HG03045 (cell line): ENCODE results near the gene MCU.
"Not testable (repeated sequence)": the region's sequence is repeated elsewhere in the genome, so short reads cannot be mapped to it uniquely, and the experiment has no call there.

Experiments
- ATAC-seq: cut with Tn5 transposase; IDR thresholded peaks from one replicate; pipeline ENCODE4 v1.9.1; 2021; ENCODE audit warnings: mild to moderate bottlenecking, moderate library complexity; ENCODE audit not compliant: unreplicated experiment

The MCU gene

DNA sequence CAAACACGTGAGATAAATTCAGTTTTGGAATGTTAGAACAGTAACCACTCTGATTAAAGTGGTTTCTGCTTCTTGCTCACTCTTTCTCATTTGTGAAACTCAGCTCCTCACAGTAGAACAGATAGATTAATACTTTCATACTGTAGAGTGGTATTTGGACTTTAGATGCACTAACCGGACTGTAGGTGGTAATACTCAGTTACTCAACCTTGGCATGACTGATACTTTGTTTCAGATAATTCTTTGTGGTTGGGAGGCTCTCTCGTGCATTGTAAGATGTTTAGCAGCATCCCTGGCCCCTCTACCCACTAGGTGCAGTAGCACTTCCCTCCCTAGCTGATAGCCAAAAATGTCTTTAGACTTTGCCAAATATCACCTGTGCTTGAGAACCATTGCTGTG is 37.6 kb downstream of the MCU start:
- ATAC-seq, result no peak

DNA sequence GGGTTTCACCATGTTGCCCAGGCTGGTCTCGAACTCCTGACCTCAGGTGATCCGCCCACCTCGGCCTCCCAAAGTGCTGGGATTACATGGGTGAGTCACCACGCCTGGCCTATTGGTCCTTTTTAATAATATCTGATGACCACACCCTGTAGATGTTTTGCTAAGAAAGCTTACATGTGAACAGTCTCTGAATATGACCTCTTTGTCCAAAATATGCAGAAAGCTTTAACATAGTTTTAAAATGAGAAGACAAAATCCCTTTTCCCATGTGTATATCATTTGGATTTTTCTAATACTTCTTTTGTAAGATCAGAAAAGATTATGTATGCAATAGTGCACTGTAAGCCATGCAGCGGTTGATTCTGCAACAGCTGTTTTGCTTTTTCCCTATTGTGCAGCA is 38.5 kb downstream of the MCU start:
- ATAC-seq, result no peak

DNA sequence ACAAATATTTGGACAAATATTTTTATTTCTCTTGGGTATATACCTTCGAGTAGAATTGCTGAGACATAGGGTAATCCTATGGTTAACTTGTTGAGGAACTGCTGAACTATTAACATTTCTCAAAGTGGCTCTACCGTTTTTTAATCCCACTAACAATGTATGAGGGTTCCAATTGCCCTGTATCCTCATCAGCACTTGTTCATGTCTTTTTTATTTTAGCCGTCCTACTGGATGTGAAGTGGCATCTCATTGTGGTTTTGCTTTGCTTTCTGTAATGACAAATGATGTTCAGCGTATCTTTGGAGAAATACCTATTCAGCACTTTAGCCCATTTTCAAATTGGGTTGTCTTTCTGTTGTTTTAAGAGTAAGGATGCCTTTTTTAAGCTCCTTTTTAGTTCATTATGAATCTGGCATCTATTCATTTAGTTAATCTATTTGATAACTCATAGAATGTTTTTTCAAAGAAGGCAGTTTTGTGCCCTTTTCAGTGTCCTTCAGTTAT is 40.0 kb downstream of the MCU start:
- no peak for ATAC-seq

DNA sequence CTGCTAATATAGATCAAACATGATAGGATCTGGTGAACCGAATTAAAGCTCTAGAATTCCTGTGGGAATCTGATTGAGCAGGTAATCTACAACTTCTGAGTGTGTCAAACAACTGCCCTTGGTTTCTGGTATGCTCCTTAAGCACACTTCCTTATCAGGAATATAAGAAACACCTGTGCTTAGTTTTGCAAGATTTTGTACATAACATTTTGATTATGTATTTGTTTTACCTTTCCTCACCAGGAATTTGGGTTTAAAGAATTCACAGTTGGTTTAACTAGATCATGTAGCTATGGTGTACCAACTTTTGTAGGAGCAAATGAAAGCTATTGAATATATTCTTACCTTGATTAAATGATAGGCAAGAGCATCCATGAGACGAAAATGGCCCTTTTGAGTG is 40.6 kb downstream of the MCU start:
- ATAC-seq, result no peak

DNA sequence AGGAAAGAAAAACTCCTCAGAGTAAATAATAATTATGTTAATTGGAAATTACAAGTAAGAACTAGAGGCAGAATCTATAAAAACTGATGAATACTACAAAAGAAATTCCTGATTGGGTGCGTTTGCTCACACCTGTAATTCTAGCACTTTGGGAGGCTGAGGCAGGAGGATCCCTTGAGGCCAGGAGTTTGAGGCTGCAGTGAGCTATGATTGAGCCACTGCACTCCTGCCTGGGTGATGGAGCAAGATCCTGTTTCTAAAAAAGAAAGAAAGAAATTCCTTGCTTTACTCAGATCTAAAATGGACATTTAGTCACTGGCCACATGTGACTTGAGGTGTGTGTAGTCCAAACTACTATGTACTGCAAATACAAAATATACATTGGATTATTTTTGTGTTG is 42.0 kb downstream of the MCU start:
- no peak for ATAC-seq

DNA sequence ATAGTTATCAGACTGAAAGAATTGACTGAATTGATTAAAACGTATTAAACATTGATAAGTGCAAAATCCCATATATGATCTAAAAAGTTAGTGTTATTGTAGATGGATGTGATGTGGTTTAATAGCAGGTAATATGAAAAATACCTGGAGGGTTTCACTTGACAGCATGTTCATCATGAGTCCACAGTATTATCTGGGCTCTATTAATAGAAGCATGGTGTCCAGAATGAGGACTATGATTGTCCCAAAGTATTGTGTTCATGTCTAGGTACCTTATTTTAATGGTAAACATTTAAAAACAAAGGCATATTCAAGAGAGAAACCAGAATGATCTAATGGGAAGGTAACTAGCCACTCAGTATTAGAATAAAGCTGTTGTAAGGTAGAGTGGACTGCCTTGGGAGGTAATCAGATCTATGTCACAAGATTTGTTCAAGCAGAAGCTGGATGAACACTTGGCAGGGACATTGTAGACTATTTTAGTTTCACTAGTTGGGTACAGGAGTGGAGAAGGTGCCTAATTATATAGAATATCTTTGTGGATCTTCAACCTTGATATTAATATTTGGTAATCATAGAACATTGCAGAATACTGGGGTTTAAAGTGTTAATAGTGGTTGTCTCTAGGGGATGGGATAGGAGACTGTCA is 43.5 kb downstream of the MCU start:
- ATAC-seq, result no peak

DNA sequence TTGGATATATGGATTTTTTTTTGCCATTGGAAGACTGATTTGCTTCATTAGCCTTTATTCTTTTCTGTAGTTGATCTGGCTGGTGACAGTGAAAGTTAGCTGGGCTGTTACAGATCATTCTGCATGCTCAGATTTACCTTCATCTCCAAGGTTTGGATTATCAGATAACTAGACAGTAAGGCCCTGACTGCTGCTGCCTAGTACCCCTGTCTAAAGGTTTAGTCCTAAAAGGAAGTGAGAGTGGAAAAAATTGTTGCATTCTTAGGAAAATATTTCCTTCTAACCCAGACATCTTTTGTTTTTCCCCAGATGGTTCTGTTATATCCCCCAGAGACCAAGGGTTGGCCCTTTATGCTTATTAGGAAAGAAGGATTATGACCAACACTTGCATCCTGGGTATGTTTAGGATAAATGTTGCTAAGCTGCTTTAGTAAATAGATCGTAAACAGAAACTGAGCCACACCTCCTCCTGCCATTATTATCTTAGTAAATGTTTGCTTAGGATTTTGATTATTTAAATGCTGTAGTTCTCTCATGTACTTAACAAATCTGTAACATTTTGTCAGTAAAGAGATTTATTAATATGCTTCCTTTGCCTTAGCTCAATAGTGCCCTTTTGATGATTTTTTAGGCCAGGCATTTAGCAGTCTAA is 44.4 kb downstream of the MCU start:
- no peak for ATAC-seq

DNA sequence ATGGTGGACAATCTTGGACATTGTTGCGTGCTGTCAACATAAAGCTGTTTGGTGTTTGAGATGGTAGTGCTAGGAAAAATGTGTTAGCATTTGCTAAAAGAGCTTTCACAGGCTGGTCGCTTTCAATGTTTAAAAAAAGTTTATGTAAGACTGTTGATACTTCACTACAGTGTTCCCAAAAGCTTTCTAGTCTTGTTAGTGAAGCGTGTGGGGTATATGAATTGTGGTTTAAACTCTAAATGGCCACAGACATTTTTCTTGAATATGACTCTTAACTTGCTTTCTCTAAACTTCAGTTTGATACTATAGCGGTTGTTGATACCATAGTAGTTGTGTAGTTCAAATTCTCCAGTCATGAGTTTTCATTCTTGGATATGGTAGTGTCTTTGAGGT is 44.9 kb downstream of the MCU start:
- ATAC-seq, result no peak

DNA sequence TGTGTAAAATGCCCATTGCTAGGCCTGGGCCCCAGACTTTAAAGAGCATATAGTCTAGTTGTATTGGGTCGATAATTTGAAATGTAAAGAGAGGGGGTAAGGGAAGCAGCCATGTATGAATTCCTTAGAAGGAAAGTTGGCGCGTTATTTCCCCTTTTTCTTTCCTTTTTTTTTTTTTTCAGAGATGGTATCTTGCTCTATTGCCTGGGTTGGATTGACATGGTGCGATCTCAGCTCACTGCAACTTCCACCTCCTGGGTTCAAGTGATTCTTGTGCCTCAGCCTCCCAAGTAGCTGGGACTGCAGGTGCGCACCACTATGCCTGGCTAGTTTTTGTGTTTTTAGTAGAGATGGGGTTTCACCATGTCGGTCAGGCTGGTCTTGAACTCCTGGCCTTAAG is 45.4 kb downstream of the MCU start:
- ATAC-seq, result not testable (repeated sequence)

DNA sequence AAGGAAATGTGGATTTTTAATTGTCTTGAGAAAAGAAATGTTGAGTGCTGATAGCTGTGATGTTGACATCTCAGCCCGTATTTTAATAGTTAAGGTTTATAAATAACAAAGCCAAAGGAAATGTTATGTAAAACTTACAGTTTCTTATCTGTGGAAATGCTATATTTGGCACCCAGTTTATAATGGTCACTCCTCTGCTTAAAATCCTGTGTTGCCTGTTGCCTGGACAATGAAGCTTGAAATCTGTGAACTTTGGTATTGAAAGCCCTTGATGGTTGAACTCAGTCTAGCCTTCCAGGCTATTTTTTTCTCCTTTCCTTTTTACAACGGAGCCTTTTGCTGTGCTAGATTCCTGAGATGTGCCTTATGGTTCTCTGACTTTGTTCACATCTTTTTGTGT is 46.5 kb downstream of the MCU start:
- ATAC-seq, result no peak

DNA sequence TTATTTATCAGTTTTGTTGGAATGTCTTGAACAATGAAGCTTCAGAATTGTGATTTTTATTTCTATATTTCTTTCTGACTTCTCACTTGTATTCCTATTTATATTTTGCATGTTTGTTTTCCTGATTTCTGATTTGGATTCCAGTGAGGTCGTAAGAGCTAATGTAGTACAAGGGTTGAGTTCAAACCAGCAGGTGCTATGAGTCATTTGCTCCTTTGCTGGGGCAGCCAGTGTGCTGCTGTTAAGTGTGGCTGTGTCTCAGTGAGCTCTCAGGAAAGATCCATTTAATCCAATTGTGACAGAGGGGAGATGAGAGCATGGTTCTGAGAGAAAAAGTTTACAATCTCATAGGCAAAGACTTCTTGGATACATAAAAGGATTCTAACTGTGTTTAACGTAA is 48.6 kb downstream of the MCU start:
- ATAC-seq, result no peak

DNA sequence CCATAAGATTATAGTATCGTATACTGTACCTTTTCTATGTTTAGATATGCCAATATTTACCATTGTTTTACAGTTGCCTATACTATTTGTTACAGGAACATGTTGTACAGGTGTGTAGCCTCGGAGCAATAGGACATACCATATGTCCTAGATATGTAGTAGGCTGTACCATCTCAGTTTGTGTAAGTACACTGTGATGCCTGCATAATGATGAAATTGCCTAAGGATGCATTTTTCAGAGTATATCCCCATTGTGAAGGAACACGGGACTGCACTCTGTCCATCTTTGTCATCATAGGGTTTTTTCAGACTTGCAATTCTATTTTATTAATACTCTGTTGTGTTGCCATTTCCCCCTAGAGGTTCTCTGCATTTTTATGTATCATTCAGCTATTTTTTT is 50.1 kb downstream of the MCU start:
- no peak for ATAC-seq

DNA sequence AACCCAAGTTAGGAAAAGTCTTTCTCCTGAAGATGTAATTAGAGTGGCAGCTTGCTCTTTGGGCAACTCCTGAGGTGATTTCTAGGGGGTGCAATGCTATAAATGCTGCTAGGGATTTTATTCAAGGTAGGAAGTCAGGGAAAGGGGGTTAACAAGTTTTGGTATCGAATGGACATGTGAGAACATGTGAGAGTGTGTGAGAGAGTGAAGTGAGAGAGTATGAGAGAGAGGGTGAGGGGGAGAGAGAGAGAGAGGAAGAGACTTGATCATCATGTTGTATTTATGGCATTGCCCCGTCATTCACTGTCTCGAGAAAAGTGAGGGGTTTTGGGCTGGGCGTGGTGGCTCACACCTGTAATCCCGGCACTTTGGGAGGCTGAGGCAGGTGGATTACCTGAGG is 50.9 kb downstream of the MCU start:
- no peak for ATAC-seq

DNA sequence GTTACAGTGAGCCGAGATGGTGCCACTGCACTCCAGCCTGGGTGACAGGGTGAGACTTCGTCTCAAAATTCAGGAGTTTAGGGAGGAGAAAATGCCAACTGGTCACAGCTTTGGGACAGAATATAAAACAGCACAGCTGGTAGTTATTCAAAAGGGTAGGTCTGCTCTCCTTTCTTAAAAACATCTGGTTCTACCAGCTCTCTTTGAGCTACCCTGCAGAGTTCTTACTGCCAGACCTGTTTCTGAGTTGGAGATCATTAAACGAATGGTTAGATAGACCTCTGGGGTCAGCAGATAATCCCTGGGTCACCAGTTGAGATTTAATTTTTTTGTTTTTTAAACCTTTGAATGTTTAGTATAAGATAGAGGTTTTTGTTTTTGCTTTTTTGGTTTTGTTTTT is 52.6 kb downstream of the MCU start:
- no peak for ATAC-seq

DNA sequence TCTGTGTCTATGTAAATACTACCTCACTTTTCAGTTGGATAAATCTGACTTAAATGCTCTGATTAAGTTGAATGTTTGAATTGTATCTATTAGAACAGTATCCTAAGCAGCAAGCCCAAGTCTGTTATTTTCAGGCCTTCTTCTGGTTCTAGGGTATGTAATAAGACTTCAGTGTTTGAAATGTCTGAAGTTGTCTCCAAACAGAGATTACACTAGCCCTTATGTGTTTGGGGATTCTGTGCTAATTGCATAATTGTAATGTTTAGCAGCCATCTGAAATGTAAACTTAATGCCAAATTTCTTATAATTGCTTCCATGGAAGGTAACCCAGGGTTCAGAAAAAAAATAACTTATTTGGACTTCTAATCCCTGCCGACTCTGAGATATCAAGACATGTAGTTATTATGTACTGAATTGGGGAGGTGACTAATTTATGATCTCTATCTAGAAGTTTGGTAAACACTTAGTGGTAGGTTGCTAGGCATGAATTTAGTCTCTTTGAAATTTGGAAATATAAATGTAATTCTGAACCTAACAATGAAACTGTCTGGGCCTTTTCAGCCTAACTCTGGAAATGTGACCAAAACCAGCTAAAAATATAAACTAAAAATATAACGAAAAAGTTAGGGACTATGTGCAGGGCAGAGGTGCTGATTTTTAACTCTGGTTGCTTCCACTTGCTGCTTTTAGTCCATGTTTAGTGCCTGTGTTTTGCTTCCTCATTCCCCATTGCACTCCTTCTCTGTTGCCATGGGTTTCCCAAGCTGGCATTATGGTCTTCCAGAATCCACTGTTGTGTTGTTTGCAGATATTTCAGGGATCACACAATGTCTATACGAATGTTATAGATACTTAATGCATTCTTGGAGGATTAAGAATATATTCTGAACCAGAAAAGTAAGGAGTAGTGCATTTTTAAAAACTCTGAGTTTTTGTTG is 54.8 kb downstream of the MCU start:
- no peak for ATAC-seq

DNA sequence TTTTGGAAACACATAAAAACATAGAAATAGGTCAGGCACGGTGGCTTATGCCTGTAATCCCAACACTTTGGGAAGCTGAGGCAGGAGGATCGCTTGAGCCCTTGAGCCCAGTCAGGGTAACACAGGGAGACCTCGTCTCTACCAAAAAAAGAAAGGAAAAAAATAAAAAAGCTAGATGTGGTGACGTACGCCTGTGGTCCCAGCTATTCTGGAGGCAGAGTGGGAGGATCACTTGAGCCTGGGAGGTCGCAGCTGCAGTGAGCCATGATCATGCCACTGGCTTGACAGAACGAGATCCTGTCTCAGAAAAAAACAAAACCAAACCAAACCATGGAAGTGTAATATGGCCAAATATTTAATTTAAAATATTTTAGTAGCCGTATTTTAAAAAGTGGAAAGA is 55.6 kb downstream of the MCU start:
- no peak for ATAC-seq

DNA sequence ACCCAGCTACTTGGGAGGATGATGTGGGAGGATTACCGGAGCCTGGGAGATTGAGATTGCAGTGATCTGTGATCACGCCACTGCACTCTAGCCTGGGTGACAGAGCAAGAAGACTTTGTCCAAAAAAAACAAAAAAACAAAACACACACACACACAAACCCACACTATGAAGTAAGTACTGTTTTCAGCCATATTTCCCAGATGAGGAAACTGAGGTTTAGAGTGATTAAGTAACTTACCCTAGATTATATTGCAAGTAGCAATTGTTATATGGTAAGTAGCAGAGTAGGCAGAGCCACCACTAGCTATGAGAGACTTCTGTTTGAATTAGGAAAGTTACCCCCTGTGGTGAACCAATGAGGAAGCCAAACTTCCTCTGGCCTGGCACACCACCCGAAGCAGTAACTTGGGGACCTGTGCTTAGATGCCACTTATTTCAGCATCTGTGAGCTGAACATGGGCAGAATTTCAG is 61.9 kb downstream of the MCU start:
- ATAC-seq, result no peak

DNA sequence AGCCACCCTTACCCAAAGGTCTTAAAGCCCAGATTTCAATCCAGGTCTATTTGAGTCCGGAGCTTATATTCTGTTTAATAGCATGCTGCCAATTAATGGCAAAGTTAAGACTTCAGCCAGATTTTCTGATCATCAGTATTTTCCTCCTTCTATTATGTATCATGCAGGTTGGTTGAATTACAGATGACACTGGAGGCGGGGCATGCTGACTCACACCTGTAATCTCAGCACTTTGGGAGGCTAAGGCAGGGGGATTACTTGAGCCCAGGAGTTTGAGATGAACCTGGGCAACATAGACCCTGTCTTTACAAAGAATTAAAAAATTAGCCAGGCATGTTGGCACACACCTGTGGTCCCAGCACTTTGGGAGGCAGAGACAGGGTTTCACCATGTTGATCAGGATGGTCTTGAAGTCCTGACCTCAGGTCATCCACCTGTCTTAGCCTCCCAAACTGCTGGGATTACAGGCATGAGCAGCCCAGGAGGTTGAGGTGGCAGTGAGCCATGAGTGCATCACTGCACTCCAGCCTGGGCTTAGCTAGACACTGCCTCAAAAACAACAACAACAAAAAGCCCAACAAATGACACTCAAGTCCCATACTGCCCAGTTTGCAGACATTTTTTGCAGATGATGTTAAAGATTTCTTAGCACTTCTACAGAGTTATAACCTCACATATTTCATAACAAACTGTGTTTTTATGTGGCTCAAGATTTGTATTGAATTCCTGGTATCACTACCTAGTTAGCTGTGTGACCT is 62.5 kb downstream of the MCU start:
- no peak for ATAC-seq

DNA sequence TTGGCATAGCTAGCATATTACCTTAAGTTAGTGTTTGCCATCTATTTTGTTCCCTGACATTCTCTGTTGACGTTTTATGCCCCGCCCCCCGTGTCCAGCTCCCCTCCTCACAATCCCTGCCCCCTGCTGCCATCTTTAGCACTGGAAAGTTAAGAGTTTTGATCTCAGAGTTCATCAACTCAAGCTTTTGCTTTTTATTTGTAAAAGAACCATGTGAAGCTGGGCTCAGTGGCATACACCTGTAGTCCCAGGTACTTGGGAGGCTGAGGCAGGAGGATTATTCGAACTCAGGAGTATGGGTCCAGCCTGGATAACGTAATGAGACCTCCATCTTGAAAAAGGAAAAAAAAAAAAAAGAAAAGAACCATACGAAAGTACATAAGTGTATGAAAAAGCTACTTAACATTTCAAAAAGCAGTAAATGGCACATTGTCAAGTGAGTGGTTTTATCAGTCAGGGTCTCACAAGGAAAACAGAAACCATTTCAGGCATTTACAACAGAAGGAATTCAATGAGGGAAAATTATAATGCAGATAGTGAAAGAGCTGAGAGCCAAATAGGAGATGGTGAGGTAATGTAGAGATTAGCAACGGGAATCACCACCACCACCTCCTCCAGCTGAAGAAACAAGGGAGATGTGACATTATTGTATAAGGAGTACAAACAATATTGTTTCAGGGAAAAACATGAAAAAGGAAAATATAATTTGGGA is 64.9 kb downstream of the MCU start:
- ATAC-seq, result no peak

DNA sequence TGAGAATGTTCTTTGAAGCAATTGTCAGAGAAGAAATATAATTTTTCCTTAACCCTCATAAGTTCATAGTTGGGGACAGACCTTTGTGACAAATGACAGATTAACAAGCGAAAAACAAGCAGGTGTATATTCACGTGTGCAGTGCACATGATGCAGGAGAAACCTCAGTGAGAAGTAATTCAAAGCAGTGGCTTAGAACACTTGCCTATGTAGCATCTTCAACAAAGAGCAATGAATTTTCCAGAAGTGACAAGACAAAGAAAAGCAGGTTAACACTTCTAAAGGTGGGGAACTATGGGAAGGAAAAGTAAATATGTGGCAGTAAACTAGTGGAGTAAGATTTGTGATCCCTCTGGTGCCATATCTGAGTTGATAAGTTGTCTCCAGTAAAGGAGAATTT is 65.8 kb downstream of the MCU start:
- ATAC-seq, result no peak
